ENCODE results near the gene FGGY.
"Not testable (repeated sequence)": the region's sequence is repeated elsewhere in the genome, so short reads cannot be mapped to it uniquely, and the experiment has no call there.

FGGY gene

GRCh38 chr1:59521456-59521855 lies 224.6 kb downstream of the FGGY start:
- DNase-seq (ENCODE audit: extremely low spot score, insufficient read length, low read depth), result no peak
- no peak for FAIRE-seq

- DNase-seq (ENCODE audit: extremely low spot score, insufficient read length, low read depth) (no peak), FAIRE-seq (no peak)
Observed at GRCh38 chr1:59522925-59523505, 226.1 kb downstream of the FGGY start.

- FAIRE-seq, result no peak
- no peak for DNase-seq (ENCODE audit: extremely low spot score, insufficient read length, low read depth)
Observed at GRCh38 chr1:59523745-59524450, 227.0 kb downstream of the FGGY start.

GRCh38 chr1:59526240-59526639 lies 229.3 kb downstream of the FGGY start:
- no peak for DNase-seq (ENCODE audit: extremely low spot score, insufficient read length, low read depth)
- no peak for FAIRE-seq

- DNase-seq (ENCODE audit: extremely low spot score, insufficient read length, low read depth), result no peak
Observed at GRCh38 chr1:59528471-59528870, 231.6 kb downstream of the FGGY start.

GRCh38 chr1:59528900-59529299 lies 232.0 kb downstream of the FGGY start:
- FAIRE-seq (no peak), DNase-seq (ENCODE audit: extremely low spot score, insufficient read length, low read depth) (no peak)

More at GRCh38 chr1:59528471-59528870, 231.6 kb downstream of the FGGY start:
- no peak for FAIRE-seq

GRCh38 chr1:59530119-59530518 lies 233.2 kb downstream of the FGGY start:
- DNase-seq (ENCODE audit: extremely low spot score, insufficient read length, low read depth) (no peak), FAIRE-seq (no peak)

GRCh38 chr1:59532102-59532501 lies 235.2 kb downstream of the FGGY start:
- no peak for DNase-seq (ENCODE audit: extremely low spot score, insufficient read length, low read depth)
- no peak for FAIRE-seq

GRCh38 chr1:59538476-59538875 lies 241.6 kb downstream of the FGGY start:
- not testable (repeated sequence) for FAIRE-seq; DNase-seq (ENCODE audit: extremely low spot score, insufficient read length, low read depth)

- FAIRE-seq (no peak), DNase-seq (ENCODE audit: extremely low spot score, insufficient read length, low read depth) (no peak)
Observed at GRCh38 chr1:59539961-59540681, 243.2 kb downstream of the FGGY start.

GRCh38 chr1:59541161-59541560 lies 244.3 kb downstream of the FGGY start:
- FAIRE-seq, result no peak
- no peak for DNase-seq (ENCODE audit: extremely low spot score, insufficient read length, low read depth)

- DNase-seq (ENCODE audit: extremely low spot score, insufficient read length, low read depth) (no peak), FAIRE-seq (no peak)
Observed at GRCh38 chr1:59541891-59542290, 245.0 kb downstream of the FGGY start.

GRCh38 chr1:59543211-59543668 lies 246.3 kb downstream of the FGGY start:
- no peak for DNase-seq (ENCODE audit: extremely low spot score, insufficient read length, low read depth)
- no peak for FAIRE-seq

- DNase-seq (ENCODE audit: extremely low spot score, insufficient read length, low read depth) (no peak), FAIRE-seq (no peak)
Observed at GRCh38 chr1:59544615-59545293, 247.9 kb downstream of the FGGY start.

GRCh38 chr1:59545830-59546229 lies 248.9 kb downstream of the FGGY start:
- no peak for DNase-seq (ENCODE audit: extremely low spot score, insufficient read length, low read depth)
- no peak for FAIRE-seq

GRCh38 chr1:59549066-59549837 lies 252.4 kb downstream of the FGGY start:
- DNase-seq (ENCODE audit: extremely low spot score, insufficient read length, low read depth), result no peak
- no peak for FAIRE-seq

GRCh38 chr1:59549903-59550302 lies 253.0 kb downstream of the FGGY start:
- DNase-seq (ENCODE audit: extremely low spot score, insufficient read length, low read depth) (no peak), FAIRE-seq (no peak)

- no peak for FAIRE-seq
- no peak for DNase-seq (ENCODE audit: extremely low spot score, insufficient read length, low read depth)
Observed at GRCh38 chr1:59552007-59552406, 255.1 kb downstream of the FGGY start.

- no peak for FAIRE-seq
- DNase-seq (ENCODE audit: extremely low spot score, insufficient read length, low read depth), result no peak
Observed at GRCh38 chr1:59553371-59553770, 256.5 kb downstream of the FGGY start.
